Nephron (organoid): ENCODE measurements around the gene PAXIP1.

Source experiments
- H3K27ac Mint-ChIP-seq, 3 experiments: 2 replicates each; pipeline ENCODE4 v1.8.0; 2020; ENCODE audit warnings: mixed read lengths in 3 of 3, mild to moderate bottlenecking in 2 of 3, moderate library complexity in 1 of 3
- H3K27me3 Mint-ChIP-seq: 2 replicates; pipeline ENCODE4 v1.8.0; 2021; ENCODE audit warnings: low read depth, mild to moderate bottlenecking, moderate library complexity, mixed read lengths
- H3K36me3 Mint-ChIP-seq: 2 replicates; pipeline ENCODE4 v1.8.0; 2020; ENCODE audit warnings: low read depth, mixed read lengths
- H3K4me1 Mint-ChIP-seq: 2 replicates; pipeline ENCODE4 v1.8.0; 2020; ENCODE audit warnings: mixed read lengths
- H3K4me3 Mint-ChIP-seq, 3 experiments: 2 replicates each; pipeline ENCODE4 v1.8.0; 2020; ENCODE audit warnings: mild to moderate bottlenecking in 3 of 3, mixed read lengths in 3 of 3, moderate library complexity in 2 of 3
- H3K9me3 Mint-ChIP-seq: 2 replicates; pipeline ENCODE4 v1.8.0; 2020; ENCODE audit warnings: mixed read lengths
- CTCF ChIP-seq, 3 experiments: fragments of 200-600 bp; sonication (generic); IDR thresholded peaks; one replicate each; pipeline ENCODE4 v1.5.0; 2021; ENCODE audit warnings: antibody characterized with exemption in 3 of 3; ENCODE audit not compliant: unreplicated experiment in 3 of 3

PAXIP1 gene

GRCh38 chr7:154990964-154991540 is 11.9 kb downstream of the PAXIP1 start:
- no peaks in the 10 kb centered on the region for H3K9me3 Mint-ChIP-seq
- H3K4me3 Mint-ChIP-seq: no peak overlapping the region
- no peak overlapping the region for H3K27ac Mint-ChIP-seq
- peaks cover 65% of the 10 kb centered on the region for H3K36me3 Mint-ChIP-seq
- H3K4me1 Mint-ChIP-seq: no peaks in the 10 kb centered on the region
- H3K27me3 Mint-ChIP-seq: no peaks in the 10 kb centered on the region
- no peak for TF ChIP-seq CTCF (IDR thresholded peaks at IDR 0.05; ENCODE audit: unreplicated experiment in 3 of 3)

GRCh38 chr7:154987571-154987970 is 15.4 kb downstream of the PAXIP1 start:
- Mint-ChIP-seq H3K9me3 (no peaks in the 10 kb centered on the region), H3K4me1 (no peaks in the 10 kb centered on the region), H3K27ac (no peak overlapping the region), H3K4me3 (no peak overlapping the region), H3K27me3 (no peaks in the 10 kb centered on the region), H3K36me3 (peaks cover 39% of the 10 kb centered on the region)
- TF ChIP-seq CTCF (IDR thresholded peaks at IDR 0.05; ENCODE audit: unreplicated experiment in 3 of 3): no peak

GRCh38 chr7:154986200-154986945 is 16.6 kb downstream of the PAXIP1 start:
- Mint-ChIP-seq H3K9me3 (no peaks in the 10 kb centered on the region), H3K27ac (no peak overlapping the region), H3K4me1 (no peaks in the 10 kb centered on the region), H3K36me3 (peaks cover 29% of the 10 kb centered on the region), H3K4me3 (no peak overlapping the region), H3K27me3 (no peaks in the 10 kb centered on the region)
- TF ChIP-seq CTCF (IDR thresholded peaks at IDR 0.05; ENCODE audit: unreplicated experiment in 3 of 3): no peak

GRCh38 chr7:154985230-154985629 is 17.7 kb downstream of the PAXIP1 start:
- H3K4me3 Mint-ChIP-seq: no peak overlapping the region
- no peak overlapping the region for H3K27ac Mint-ChIP-seq
- no peaks in the 10 kb centered on the region for H3K4me1 Mint-ChIP-seq
- no peaks in the 10 kb centered on the region for H3K9me3 Mint-ChIP-seq
- H3K27me3 Mint-ChIP-seq: no peaks in the 10 kb centered on the region
- no peak for TF ChIP-seq CTCF (IDR thresholded peaks at IDR 0.05; ENCODE audit: unreplicated experiment in 3 of 3)
- peaks cover 30% of the 10 kb centered on the region for H3K36me3 Mint-ChIP-seq

- Mint-ChIP-seq H3K4me1 (no peaks in the 10 kb centered on the region), H3K4me3 (no peak overlapping the region), H3K27me3 (no peaks in the 10 kb centered on the region), H3K9me3 (no peaks in the 10 kb centered on the region), H3K27ac (no peak overlapping the region), H3K36me3 (peaks cover 31% of the 10 kb centered on the region)
- TF ChIP-seq CTCF (IDR thresholded peaks at IDR 0.05; ENCODE audit: unreplicated experiment in 3 of 3): no peak
Observed at GRCh38 chr7:154984601-154985188, 18.2 kb downstream of the PAXIP1 start.
